NCI-H345 (cell line): ENCODE data around the gene HEYL.

Experiments
- DNase-seq: peaks from one replicate; lab custom pipeline; 2025; lab: John Stamatoyannopoulos, UW

Gene HEYL

DNA sequence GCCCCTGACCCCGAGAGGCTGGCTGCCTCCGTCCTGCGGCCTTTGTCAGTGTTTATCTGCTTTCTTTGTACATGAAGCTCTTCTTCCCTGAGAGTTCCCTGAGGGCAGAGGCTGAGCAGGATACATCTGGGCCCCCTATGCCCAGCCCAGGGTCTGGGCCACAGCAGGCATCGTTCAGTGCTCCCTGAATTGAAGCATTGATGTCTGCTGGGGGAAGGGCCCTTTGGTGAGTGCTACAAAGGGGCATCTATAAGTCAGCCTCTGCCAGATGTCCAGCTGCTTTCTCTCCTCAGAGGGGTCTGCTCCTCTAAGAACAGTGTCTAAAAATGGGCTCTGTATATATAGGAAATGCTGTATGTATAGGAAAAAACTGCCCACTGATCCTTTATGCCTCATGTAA, 2.1 kb downstream of the HEYL start:
- DNase-seq = no peak

GRCh38 chr1:39635871-39636210, 3.6 kb downstream of the HEYL start:
- DNase-seq = no peak

- DNase-seq = no peak
Observed at GRCh38 chr1:39635205-39635870, 4.1 kb downstream of the HEYL start.

DNA sequence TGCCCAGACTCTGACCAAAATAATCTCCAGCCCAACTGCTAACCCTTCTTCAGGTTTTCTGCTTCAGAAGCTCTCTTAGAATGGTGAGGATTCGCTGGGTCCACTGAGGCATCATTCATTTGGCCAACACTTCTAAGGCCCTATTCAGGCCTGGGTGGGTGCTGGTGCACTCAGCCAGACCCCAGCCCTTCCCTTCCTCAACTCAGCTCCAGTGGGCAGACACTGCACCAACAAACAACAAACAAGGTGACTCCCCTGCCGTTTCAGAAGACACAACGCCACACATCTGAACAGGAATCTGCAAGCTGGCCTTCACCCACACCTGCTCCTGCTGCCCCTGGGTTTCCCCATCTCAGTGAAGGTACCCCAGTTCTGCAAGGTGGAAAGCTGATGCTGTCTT, 6.0 kb downstream of the HEYL start:
- DNase-seq = no peak

DNA sequence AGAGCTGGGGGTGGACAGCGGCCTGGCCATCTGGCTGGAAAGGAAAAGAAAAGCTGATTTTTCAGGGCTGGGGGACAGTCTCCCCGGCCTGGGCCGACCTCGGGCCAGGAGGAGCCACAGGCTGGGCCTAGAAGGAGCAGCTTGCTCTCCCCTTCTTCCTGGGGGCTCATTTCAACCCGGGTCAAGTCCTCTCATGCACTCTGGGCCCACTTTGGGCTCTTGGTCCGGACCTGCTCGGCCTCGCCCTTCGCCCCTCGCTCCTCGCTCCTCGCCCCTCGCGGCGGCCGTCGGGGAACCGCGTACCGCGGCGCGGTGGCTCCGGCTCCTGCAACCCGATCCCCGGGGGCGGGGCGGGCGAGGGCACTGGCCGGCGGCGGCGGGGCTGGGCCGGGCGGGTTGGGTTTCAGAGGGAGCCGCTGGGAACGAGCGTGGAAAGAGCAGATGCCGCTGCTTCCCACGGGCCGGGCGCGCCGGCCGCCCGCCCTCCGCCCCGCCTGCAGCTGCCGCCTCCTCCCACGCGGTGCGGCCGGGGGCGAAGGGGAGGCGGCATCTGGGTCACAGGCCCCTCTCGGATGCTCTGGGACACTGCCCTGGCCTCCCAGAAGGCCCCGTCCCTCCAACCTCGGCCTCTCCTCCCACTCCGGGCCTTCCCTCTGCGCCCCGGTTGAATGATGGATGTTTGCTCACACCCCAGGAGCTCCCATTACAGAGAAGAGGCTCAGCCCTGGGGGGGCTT, 6.6 kb downstream of the HEYL start:
- DNase-seq = peak; percentile 9

- no peak for DNase-seq
Observed at GRCh38 chr1:39632323-39632681, 7.1 kb downstream of the HEYL start.

GRCh38 chr1:39631361-39632322, 7.8 kb downstream of the HEYL start:
- no peak for DNase-seq

DNA sequence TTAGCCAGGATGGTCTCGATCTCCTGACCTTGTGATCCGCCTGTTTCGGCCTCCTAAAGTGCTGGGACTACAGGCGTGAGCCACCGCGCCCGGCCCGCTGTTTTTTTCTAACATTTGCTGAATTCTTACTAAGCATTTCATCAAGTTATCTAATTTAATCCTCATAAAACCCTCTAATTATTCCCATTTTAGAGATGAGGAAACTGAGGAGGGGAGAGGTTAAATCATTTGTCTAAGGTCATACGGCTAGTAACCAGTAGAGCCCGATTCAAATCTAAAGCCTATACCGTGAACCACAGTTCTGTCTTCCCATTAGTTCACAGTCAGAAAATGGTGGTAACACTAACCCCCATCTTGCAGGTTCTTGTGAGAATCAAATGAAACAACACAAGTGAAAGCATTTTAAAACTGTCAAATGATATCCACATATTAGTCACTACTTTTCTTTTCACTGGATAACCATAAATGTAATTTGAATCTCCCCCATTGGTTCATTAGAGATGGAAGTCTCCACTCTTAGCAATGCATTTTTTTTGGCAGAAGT, 10.6 kb downstream of the HEYL start:
- DNase-seq = no peak

DNA sequence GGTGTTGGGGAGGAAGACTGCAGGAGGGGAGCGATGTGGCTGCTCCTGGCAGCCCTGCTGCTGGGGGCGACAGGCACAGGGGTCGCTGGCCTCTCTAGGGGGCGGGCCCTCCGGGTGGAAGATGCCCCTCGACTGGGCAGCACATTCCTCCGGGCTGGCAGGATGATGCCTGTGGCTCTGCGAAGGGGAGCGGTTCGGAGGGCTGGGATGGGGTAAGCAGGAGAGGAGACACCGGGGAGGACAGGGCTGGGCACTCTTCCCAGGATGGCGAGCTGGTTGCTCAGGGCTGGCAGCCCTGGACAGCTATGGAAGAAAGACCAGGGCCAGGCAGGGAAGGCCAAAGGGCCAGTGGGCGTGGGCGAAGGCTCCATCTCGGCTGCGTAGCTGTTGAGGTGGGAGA, 12.8 kb downstream of the HEYL start:
- DNase-seq = no peak

DNA sequence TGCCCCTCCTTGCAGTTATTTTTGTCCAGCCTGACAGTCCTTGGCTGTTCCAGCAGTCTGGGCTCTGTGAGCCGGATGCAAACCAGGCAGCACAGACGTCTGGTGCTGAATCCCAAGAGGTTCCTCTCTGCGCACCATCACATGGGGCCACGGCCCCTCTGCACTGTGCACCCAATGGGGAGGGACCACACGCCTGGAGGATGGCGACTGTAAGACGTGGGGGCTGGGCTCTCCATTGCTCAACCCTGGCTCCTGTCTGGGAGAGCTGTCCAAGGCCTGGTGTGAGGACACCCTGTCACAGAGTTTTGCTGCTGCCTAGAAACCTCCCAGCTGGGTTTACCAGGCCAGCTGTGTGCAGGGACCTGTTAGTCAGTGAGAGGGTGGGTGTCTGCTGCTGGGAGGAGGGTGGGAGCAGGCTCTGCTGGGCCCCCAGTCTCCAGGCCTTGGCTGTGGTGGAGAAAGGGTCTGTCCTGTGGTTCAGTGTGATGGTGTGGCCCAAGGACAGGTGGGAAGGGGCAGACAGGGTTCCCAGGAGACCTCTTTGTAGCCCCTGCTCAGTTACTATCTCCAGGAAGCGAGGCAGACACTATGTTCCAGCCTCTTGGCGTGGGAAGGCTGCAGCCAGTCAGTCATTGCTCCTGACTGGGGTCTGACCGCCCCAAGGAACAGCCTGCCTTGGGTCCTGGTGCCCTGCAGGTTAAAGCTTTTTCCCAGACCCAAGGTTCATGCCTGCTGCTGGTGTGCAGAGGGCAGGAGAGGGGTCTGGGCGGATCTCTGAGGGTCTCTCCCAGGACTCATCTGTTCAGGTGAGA, 13.8 kb downstream of the HEYL start:
- DNase-seq = no peak

DNA sequence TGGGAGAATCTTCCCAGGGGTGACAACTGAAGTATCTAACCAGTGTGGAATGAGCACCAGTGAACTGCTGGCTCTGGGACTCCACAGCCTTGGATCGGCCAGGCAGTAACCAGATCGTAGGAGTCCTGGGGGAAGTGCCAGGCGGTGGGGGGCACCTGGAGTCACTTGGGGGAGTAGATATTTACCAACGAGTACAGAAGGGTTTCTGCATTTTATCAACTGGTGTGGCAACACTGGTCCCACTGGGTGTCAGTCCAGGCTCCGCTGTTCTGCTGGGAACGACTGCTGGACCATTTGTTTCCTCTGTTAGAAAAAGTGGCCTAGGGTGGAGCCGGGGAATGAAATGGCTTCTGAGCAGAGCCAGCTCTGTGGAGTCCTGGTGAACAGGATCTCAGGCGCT, 14.4 kb downstream of the HEYL start:
- no peak for DNase-seq

GRCh38 chr1:39623053-39623452, 16.4 kb downstream of the HEYL start:
- DNase-seq = no peak

- DNase-seq = no peak
Observed at GRCh38 chr1:39622427-39622826, 17.0 kb downstream of the HEYL start.

- no peak for DNase-seq
Observed at GRCh38 chr1:39620659-39621165, 18.7 kb downstream of the HEYL start.

DNA sequence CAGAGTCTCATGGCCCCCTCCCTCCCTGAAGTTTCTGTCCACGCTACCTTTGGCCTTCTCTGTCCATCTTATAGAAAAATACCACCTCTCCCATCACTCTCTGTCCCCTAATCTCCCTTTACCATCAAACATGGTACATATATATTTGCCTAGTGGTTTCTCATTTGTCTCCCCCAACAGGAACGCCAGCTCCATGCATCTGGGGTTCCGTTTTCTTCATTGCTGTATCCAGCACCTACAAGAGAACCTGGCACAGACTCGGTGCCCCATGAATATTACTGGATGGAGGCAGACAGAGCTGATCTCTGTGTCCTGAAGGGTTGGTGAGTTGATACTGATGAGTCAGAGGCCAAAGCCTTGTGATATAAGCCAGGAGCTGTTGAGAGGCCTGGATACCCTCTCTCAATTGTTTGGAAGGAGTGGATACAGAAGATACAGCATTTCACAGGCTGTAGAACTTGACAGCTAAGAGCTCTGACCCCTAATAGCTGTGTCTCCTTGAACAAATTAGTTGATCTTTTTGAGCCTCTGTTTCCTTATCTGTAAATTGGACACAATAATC, 21.9 kb downstream of the HEYL start:
- DNase-seq = no peak

- DNase-seq = no peak
Observed at GRCh38 chr1:39615086-39615673, 24.3 kb downstream of the HEYL start.

- no peak for DNase-seq
Observed at GRCh38 chr1:39614488-39614887, 25.0 kb downstream of the HEYL start.

- DNase-seq = no peak
Observed at GRCh38 chr1:39613250-39613649, 26.2 kb downstream of the HEYL start.

DNA sequence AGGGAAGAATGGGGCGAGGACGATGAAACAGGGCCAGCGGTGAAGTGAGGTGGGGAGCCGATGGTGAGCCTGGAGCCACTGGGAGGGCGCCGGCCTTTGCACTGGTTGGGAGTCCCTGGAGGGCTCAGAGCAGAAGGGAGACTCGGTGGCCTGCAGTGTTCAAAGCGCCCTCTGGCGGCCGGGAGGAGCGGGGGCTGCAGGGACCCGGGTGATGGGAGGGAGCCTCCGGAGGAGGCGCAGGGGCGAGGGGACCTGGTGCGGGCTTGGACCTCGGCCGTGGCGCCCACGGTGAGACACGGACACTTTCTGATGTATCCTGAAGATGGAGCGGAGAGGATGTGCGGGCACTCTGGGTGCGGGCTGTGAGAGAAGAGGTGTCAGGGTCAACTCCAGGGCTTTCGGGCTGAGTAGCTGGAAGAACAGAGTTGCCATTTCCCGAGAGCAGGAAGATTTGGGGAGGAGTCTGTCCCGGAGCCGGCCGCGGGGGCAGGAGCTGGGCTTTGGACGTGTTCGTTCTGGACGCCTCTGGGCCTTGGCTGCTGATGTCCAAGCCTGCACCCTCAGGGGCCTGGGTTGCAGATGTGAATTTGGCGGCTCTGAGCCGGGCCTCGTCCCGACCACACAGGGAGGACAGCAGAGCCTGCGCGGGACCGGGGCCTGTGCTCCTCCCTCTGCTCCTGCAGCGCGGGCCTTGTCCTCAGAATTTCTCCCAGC, 29.7 kb downstream of the HEYL start:
- DNase-seq = no peak

GRCh38 chr1:39608921-39609320, 30.5 kb downstream of the HEYL start:
- DNase-seq = no peak
